ENCODE results near the gene TMEM35B. TPM values are rescaled to one million over a fixed set of nuclear protein-coding genes. Genes with fewer than 3 reads are reported as not detected.
A peak's percentile ranks its signal among the peaks of the same experiment; 100 is the strongest.

The TMEM35B gene
- total and polyA plus RNA-seq, 2 donors (not counting 1 experiment from before 2014, with no cell fraction given), result 36.0 to 45.0 TPM

DNA sequence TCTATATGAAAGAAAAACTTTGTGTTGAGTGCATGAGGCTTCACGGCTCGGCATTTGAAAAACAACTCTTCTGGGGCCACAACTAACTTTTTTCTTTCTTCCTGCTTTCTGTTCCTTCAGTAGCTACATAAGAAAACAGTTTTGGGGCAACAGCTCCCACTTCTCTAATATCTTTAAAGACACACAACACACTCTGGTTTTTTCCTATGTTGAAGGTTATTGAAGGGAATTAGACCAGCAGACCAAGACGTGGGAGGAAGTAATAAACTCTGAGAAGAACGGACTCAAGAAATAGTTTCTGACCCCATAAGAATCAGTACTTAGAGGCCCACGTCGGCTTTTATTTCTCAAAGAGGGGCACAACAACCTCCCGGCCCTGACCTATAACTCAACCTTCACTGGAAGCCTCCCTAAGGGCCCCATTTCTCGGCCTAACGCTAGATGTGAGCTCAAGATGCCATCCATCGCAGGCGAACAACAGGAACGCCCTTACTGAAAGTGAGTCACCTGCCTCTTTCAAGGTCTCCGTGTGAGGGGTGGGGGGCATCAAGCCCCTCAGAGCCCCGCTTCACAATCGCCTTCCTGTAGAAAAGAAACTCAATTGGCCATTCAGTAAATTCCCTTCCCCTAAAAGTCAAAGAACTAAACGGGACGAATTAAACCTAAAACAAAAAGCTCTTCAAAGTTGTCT, 45.8 kb upstream of the TMEM35B start:
- Histone ChIP-seq H3K9ac (ENCODE audit: insufficient read depth, low read length) (peak overlapping the region; percentile 75), H3K4me1 (ENCODE audit: control insufficient read depth, extremely low read depth, insufficient read depth, low read length) (peaks cover 2% of the 10 kb centered on the region), H3K27me3 (ENCODE audit: control insufficient read depth, insufficient read depth, low read length) (no peaks in the 10 kb centered on the region), H3K4me2 (ENCODE audit: extremely low read depth, insufficient read depth, low read length) (peak overlapping the region; percentile 81), H3K36me3 (ENCODE audit: control insufficient read depth, insufficient read depth, low read length) (peaks cover 1% of the 10 kb centered on the region), H3K79me2 (ENCODE audit: control insufficient read depth, insufficient read depth, low read length) (peaks cover 19% of the 10 kb centered on the region), H2AFZ (ENCODE audit: low read length) (peak overlapping the region; percentile 86), H4K20me1 (ENCODE audit: control insufficient read depth, extremely low read depth, insufficient read depth, low read length) (no peaks in the 10 kb centered on the region), H3K27ac (ENCODE audit: insufficient read depth, low read length) (peak overlapping the region; percentile 87), H3K9me3 (ENCODE audit: control insufficient read depth, insufficient read depth, low read depth, low read length) (no peaks in the 10 kb centered on the region), H3K4me3 (replicated peaks in 1 of 4; ENCODE audit: control extremely low read depth in 1 of 4, insufficient read depth in 1 of 4, low read depth in 3 of 4, low read length in 4 of 4) (peak overlapping the region; percentile 65 to 93 (median 84))
- DNase-seq (ENCODE audit: low read depth in 2 of 2), result peak; percentile 60
- TF ChIP-seq, protein P1, sequence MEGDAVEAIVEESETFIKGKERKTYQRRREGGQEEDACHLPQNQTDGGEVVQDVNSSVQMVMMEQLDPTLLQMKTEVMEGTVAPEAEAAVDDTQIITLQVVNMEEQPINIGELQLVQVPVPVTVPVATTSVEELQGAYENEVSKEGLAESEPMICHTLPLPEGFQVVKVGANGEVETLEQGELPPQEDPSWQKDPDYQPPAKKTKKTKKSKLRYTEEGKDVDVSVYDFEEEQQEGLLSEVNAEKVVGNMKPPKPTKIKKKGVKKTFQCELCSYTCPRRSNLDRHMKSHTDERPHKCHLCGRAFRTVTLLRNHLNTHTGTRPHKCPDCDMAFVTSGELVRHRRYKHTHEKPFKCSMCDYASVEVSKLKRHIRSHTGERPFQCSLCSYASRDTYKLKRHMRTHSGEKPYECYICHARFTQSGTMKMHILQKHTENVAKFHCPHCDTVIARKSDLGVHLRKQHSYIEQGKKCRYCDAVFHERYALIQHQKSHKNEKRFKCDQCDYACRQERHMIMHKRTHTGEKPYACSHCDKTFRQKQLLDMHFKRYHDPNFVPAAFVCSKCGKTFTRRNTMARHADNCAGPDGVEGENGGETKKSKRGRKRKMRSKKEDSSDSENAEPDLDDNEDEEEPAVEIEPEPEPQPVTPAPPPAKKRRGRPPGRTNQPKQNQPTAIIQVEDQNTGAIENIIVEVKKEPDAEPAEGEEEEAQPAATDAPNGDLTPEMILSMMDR (conservative IDR thresholded peaks at IDR 0.05 in 1 of 2, IDR thresholded peaks at IDR 0.05 in 1 of 2; ENCODE audit: low read depth in 1 of 2, low read length in 2 of 2), result no peak
- no peak for TF ChIP-seq EZH2 (IDR thresholded peaks at IDR 0.05; ENCODE audit: low read length, missing control alignments)

DNA sequence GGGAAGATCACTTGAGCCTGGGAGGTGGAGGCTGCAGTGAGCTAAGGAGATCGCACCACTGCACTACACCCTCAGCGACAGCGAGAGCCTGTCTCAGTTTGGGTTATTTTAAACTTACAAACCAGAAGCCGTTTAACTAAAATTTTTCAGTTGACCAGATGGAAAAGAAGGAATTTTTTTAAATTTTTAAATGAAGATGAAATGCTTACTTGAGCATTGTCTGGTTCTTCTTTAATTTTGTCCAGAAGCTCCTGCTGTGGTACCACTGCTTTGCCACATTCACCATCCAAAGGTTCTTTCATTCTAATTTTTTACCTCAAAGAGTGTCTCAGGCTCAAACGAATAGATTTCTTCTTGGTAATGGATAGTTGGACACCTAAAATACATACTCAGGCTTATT, 45.2 kb upstream of the TMEM35B start:
- Histone ChIP-seq H3K79me2 (ENCODE audit: control insufficient read depth, insufficient read depth, low read length) (peaks cover 19% of the 10 kb centered on the region), H3K9me3 (ENCODE audit: control insufficient read depth, insufficient read depth, low read depth, low read length) (no peaks in the 10 kb centered on the region), H3K27ac (ENCODE audit: insufficient read depth, low read length) (peak overlapping the region; percentile 87), H3K9ac (ENCODE audit: insufficient read depth, low read length) (no peak overlapping the region), H3K36me3 (ENCODE audit: control insufficient read depth, insufficient read depth, low read length) (peaks cover 1% of the 10 kb centered on the region), H3K4me1 (ENCODE audit: control insufficient read depth, extremely low read depth, insufficient read depth, low read length) (peaks cover 2% of the 10 kb centered on the region), H3K27me3 (ENCODE audit: control insufficient read depth, insufficient read depth, low read length) (no peaks in the 10 kb centered on the region), H3K4me3 (replicated peaks in 1 of 4; ENCODE audit: control extremely low read depth in 1 of 4, insufficient read depth in 1 of 4, low read depth in 3 of 4, low read length in 4 of 4) (peak overlapping the region; percentile 65 to 93 (median 84)), H3K4me2 (ENCODE audit: extremely low read depth, insufficient read depth, low read length) (peak overlapping the region; percentile 81), H4K20me1 (ENCODE audit: control insufficient read depth, extremely low read depth, insufficient read depth, low read length) (no peaks in the 10 kb centered on the region), H2AFZ (ENCODE audit: low read length) (no peak overlapping the region)
- DNase-seq (ENCODE audit: low read depth in 2 of 2), result no peak
- TF ChIP-seq, protein P1 (conservative IDR thresholded peaks at IDR 0.05 in 1 of 2, IDR thresholded peaks at IDR 0.05 in 1 of 2; ENCODE audit: low read depth in 1 of 2, low read length in 2 of 2), result no peak
- TF ChIP-seq EZH2 (IDR thresholded peaks at IDR 0.05; ENCODE audit: low read length, missing control alignments), result no peak

DNA sequence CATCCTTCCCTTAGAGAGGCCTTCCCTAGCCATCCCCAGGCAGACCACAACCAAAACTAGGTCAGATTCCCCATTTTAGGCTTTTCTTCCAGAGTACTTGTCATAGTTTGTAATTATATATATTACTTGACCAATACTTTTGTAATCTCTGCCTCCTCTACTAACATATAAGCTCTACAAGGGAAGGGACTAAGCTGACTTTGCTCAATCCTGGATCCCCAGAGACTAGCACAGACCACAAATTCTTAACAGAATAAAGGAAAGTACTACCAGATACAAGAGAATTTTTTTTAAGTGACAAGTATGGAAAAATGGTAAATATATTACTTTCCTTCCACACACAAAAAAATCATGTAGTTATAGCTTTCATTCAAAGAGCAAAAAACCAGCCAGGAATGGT, 44.6 kb upstream of the TMEM35B start:
- Histone ChIP-seq H3K79me2 (ENCODE audit: control insufficient read depth, insufficient read depth, low read length) (peaks cover 19% of the 10 kb centered on the region), H3K27me3 (ENCODE audit: control insufficient read depth, insufficient read depth, low read length) (no peaks in the 10 kb centered on the region), H4K20me1 (ENCODE audit: control insufficient read depth, extremely low read depth, insufficient read depth, low read length) (no peaks in the 10 kb centered on the region), H3K9ac (ENCODE audit: insufficient read depth, low read length) (no peak overlapping the region), H3K9me3 (ENCODE audit: control insufficient read depth, insufficient read depth, low read depth, low read length) (no peaks in the 10 kb centered on the region), H3K4me3 (replicated peaks in 1 of 4; ENCODE audit: control extremely low read depth in 1 of 4, insufficient read depth in 1 of 4, low read depth in 3 of 4, low read length in 4 of 4) (peak overlapping the region in 2 of 4 experiments; percentile 1 to 92), H3K36me3 (ENCODE audit: control insufficient read depth, insufficient read depth, low read length) (peaks cover 1% of the 10 kb centered on the region), H2AFZ (ENCODE audit: low read length) (no peak overlapping the region), H3K4me1 (ENCODE audit: control insufficient read depth, extremely low read depth, insufficient read depth, low read length) (peaks cover 2% of the 10 kb centered on the region), H3K27ac (ENCODE audit: insufficient read depth, low read length) (no peak overlapping the region), H3K4me2 (ENCODE audit: extremely low read depth, insufficient read depth, low read length) (peak overlapping the region; percentile 81)
- TF ChIP-seq EZH2 (IDR thresholded peaks at IDR 0.05; ENCODE audit: low read length, missing control alignments), result no peak
- DNase-seq (ENCODE audit: low read depth in 2 of 2), result no peak
